Measurements from ENCODE around the gene PARP1.

Gene PARP1

DNA sequence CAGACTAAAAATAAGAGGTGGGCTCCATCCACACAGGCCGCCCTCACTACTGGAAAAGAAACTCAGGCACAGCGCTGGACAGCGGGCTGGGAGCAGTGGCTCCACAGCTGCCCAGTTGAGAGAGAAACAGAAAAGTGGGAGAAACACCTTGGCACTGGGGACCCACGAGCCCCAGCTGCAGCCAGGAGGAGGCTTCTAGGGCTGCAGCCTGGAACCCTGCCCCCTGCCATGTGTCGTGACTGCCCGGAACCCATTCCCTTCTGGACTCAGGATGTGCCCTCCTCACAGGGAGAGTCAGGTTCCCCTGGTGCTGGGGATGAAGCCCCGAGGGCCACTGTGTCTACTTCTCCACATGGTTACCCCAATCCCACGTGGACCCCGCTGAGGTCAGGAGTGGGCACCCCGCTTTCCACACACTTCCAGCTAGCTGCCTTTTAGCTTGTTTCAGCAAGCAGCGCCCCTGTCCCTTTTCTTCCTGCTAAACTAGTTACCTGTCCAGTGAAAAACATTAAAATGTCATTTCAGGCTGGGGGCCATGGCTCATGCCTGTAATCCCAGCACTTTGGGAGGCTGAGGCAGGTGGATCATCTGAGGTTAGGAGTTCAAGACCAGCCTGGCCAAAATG is 35.9 kb downstream of the PARP1 start:
- no peak for DNase-seq (ENCODE audit: low spot score)
- TF ChIP-seq, protein P1, sequence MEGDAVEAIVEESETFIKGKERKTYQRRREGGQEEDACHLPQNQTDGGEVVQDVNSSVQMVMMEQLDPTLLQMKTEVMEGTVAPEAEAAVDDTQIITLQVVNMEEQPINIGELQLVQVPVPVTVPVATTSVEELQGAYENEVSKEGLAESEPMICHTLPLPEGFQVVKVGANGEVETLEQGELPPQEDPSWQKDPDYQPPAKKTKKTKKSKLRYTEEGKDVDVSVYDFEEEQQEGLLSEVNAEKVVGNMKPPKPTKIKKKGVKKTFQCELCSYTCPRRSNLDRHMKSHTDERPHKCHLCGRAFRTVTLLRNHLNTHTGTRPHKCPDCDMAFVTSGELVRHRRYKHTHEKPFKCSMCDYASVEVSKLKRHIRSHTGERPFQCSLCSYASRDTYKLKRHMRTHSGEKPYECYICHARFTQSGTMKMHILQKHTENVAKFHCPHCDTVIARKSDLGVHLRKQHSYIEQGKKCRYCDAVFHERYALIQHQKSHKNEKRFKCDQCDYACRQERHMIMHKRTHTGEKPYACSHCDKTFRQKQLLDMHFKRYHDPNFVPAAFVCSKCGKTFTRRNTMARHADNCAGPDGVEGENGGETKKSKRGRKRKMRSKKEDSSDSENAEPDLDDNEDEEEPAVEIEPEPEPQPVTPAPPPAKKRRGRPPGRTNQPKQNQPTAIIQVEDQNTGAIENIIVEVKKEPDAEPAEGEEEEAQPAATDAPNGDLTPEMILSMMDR (IDR thresholded peaks at IDR 0.05; ENCODE audit: extremely low read depth, missing control alignments): no peak

DNA sequence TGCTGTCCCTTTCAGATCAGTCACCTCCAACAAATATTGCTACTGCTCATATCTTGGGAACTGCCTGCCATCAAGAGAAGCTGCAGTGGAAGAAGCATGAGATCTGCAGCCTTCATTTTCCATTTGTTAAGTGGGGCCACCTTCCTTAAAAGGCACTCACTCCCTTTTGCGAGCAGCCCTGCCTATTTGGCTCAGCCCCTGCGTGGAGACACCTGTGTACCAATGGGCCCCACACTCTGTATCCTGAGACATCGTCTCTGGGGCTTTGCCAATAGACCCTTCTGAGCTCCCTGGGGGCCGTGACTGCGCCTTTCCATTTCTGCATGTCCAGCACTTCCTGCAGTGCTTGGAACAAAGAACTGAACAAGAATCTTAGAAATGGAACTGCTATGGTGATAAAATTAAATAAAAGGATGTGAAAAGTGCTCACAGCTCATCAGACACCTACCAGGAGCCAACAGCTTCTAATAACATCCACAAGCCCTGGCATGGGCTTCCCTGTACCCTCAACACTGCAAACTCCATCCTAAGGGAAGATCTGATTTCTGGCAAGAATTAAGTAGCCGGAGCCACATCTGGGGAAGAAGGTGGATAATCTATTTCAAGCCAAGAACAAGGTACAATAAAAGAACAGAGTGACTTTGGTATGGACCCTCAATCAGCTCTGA is 36.7 kb downstream of the PARP1 start:
- TF ChIP-seq, protein P1 (IDR thresholded peaks at IDR 0.05; ENCODE audit: extremely low read depth, missing control alignments): no peak
- no peak for DNase-seq (ENCODE audit: low spot score)

DNA sequence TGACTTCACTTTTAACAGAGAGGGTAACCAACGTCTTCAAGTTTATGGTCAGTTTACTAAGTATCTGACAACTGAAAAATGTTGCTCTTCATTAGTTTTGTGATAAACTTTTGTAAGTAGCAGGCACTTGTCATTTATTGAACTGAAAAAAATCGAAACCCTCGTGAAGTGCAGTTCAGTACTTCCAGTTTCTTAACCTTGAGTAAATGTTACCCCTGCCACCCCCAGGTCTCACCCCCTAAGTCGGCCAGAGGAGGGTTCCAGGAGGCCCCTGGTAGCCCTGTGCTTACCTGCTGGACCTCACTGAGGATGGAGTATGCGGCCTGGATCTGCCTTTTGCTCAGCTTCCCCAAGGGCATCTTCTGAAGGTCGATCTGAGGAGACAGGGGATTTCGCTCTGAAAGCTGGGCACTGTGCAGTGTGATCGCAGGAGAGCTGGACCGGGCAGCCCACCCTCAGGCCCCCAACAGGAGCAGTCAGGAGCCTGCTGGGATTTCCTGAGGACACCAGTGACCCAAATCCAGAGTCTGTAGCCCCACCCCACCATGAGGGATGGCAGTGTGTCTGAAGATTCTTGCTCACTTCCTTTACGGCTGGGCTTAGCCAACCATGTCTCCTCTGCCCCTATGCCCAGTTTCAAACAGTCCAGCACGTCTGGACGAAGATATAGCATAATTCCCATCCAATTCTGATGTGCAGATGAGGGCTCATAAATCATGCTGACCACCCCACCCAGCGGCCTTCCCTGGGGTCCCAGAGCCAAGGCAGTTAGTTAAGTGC is 37.6 kb downstream of the PARP1 start:
- DNase-seq (ENCODE audit: low spot score): peak; percentile 46
- TF ChIP-seq, protein P1 (IDR thresholded peaks at IDR 0.05; ENCODE audit: extremely low read depth, missing control alignments): no peak

DNA sequence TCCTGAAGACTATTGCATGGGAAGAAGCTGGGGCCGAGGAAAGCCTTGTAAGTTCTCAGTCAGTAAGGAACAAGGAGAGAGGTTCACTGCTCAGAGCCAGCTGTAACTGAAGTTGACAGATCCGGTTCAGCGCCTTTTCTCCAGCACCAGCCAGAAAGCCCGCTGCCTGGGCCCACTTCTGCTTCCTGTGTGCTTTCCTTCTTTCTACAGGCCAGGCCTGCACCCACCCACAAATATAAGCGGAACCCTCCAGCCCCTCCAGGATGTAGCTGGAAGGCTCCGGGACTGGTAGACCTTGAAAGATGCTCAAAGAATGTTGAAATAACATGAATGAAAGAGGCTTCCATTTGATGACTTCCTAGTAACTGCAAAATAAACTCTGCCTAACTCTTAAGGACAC is 38.8 kb downstream of the PARP1 start:
- TF ChIP-seq, protein P1 (IDR thresholded peaks at IDR 0.05; ENCODE audit: extremely low read depth, missing control alignments): no peak
- DNase-seq (ENCODE audit: low spot score): no peak

DNA sequence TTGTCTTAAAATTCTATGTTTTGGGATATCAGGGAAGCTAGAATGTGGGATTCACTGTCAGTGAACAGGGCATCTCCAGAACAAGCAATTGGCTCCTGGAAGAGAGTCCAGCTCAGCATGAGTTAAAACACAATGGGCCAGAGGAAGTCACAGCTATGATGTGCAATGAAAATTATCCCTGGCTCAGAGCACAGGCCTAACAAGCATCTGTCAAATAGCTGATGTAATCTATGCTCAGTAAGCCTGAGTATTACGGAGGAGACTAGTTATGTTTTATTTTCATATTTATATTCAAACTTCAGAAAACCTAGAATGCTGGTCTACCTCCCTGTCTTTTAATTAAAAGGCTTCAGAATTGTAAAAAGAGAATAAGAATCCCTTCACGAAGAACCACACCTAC is 41.6 kb downstream of the PARP1 start:
- TF ChIP-seq, protein P1 (IDR thresholded peaks at IDR 0.05; ENCODE audit: extremely low read depth, missing control alignments): no peak
- no peak for DNase-seq (ENCODE audit: low spot score)

DNA sequence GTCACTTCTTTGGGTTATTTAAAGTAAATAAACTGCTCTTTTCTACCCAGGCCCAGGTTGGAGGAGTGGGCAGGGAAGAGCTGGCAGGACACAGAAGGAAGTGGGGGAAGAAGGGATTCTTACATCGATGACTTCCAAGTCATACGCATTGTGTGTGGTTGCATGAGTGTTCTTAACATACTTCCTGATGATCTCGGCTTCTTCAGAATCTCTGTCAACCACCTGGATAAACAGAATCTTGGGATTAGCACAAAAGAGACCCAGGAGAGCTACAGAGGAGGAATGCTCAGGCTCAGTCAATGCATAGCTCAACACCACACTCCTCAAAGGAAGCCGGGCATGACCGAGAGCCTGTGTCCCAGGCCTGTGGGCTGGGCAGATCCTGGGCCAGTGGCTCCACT is 42.1 kb downstream of the PARP1 start:
- TF ChIP-seq, protein P1 (IDR thresholded peaks at IDR 0.05; ENCODE audit: extremely low read depth, missing control alignments): no peak
- no peak for DNase-seq (ENCODE audit: low spot score)
